ENCODE data around the gene PCDHA1. TPM values are rescaled to one million over a fixed set of nuclear protein-coding genes. Genes with fewer than 3 reads are reported as not detected.
"Not testable (repeated sequence)": the region's sequence is repeated elsewhere in the genome, so short reads cannot be mapped to it uniquely, and the experiment has no call there.

The PCDHA1 gene
- total RNA-seq, 4 donors from 2014 or later: not detected

DNA sequence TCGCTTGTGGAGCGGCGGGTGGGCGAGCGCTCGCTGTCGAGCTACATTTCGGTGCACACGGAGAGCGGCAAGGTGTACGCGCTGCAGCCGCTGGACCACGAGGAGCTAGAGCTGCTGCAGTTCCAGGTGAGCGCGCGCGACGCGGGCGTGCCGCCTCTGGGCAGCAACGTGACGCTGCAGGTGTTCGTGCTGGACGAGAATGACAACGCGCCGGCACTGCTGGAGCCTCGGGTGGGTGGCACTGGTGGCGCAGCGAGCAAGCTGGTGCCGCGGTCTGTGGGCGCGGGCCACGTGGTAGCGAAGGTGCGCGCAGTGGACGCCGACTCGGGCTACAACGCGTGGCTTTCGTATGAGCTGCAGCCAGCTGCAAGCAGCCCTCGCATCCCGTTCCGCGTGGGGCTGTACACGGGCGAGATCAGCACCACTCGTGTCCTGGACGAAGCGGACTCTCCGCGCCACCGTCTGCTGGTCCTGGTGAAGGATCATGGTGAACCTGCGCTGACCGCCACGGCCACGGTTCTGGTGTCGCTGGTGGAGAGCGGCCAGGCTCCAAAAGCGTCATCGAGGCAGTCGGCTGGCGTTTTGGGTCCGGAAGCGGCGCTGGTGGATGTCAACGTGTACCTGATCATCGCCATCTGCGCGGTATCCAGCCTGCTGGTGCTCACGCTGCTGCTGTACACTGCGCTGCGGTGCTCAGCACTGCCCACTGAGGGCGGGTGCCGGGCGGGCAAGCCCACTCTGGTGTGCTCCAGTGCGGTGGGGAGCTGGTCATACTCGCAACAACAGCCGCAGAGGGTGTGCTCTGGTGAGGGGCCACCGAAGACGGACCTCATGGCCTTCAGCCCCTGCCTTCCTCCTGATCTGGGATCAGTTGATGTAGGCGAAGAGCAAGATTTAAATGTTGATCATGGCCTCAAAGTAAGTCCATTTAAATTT is 57.1 kb downstream of the PCDHA1 start:
- ATAC-seq (no peak), DNase-seq (no peak)
- Histone ChIP-seq H3K27ac (no peak overlapping the region), H3K9me3 (peaks cover 0 to 10% (median 0%) of the 10 kb centered on the region in 3 donors), H3K36me3 (no peaks in the 10 kb centered on the region), H3K4me1 (no peaks in the 10 kb centered on the region), H3K27me3 (peaks cover 0 to 10% (median 6%) of the 10 kb centered on the region in 3 donors), H3K4me3 (no peak overlapping the region)
- in situ Hi-C loops (cut with MboI; ENCODE audit: low sequenced_read_pairs in 4 of 4): no loop called here
- intact Hi-C loops (cut with DNase I; ENCODE audit: low total_unique reads): no loop called here
- TF ChIP-seq, protein P1, sequence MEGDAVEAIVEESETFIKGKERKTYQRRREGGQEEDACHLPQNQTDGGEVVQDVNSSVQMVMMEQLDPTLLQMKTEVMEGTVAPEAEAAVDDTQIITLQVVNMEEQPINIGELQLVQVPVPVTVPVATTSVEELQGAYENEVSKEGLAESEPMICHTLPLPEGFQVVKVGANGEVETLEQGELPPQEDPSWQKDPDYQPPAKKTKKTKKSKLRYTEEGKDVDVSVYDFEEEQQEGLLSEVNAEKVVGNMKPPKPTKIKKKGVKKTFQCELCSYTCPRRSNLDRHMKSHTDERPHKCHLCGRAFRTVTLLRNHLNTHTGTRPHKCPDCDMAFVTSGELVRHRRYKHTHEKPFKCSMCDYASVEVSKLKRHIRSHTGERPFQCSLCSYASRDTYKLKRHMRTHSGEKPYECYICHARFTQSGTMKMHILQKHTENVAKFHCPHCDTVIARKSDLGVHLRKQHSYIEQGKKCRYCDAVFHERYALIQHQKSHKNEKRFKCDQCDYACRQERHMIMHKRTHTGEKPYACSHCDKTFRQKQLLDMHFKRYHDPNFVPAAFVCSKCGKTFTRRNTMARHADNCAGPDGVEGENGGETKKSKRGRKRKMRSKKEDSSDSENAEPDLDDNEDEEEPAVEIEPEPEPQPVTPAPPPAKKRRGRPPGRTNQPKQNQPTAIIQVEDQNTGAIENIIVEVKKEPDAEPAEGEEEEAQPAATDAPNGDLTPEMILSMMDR (IDR thresholded peaks at IDR 0.05 in 4 of 5, conservative IDR thresholded peaks at IDR 0.05 in 1 of 5): no peak
- TF ChIP-seq POLR2A (IDR thresholded peaks at IDR 0.05): no peak

DNA sequence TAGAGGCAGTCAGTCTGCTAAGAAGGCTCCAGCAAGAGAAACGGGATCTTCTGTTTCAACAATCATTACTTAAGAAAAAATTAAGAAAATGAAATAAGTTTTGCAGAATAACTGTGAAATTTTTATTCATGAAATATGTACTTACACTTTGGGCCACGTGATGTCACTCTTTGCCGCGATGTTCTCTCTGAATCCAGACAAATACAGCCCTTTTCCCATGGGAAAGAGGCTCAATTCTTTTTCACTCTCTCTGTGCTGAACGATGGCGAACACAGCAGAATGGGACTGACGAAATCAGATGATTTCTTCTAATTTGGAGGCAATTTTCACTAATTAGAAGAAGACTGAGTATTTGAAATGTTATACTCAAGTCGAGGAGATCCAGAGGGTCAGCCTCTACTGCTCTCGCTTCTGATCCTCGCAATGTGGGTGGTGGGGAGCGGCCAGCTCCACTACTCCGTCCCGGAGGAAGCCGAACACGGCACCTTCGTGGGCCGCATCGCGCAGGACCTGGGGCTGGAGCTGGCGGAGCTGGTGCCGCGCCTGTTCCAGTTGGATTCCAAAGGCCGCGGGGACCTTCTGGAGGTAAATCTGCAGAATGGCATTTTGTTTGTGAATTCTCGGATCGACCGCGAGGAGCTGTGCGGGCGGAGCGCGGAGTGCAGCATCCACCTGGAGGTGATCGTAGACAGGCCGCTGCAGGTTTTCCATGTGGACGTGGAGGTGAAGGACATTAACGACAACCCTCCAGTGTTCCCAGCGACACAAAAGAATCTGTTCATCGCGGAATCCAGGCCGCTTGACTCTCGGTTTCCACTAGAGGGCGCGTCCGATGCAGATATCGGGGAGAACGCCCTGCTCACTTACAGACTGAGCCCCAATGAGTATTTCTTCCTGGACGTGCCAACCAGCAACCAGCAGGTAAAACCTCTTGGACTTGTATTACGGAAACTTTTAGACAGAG is 62.5 kb downstream of the PCDHA1 start, which contains the start of gene PCDHA9:
PCDHA9 (plus strand) TSS at position 244 of the 964 bp plus-strand sequence; CDS start at position 358, 114 bp downstream.
- H3K4me3 ChIP-seq; intact Hi-C loops (cut with DNase I; ENCODE audit: low total_unique reads); H3K36me3 ChIP-seq; H3K27ac ChIP-seq; ATAC-seq; in situ Hi-C loops (cut with MboI; ENCODE audit: low sequenced_read_pairs in 4 of 4); DNase-seq; H3K4me1 ChIP-seq; H3K9me3 ChIP-seq: not testable (repeated sequence)
- peaks cover 4 to 18% (median 6%) of the 10 kb centered on the region in 3 donors for H3K27me3 ChIP-seq

DNA sequence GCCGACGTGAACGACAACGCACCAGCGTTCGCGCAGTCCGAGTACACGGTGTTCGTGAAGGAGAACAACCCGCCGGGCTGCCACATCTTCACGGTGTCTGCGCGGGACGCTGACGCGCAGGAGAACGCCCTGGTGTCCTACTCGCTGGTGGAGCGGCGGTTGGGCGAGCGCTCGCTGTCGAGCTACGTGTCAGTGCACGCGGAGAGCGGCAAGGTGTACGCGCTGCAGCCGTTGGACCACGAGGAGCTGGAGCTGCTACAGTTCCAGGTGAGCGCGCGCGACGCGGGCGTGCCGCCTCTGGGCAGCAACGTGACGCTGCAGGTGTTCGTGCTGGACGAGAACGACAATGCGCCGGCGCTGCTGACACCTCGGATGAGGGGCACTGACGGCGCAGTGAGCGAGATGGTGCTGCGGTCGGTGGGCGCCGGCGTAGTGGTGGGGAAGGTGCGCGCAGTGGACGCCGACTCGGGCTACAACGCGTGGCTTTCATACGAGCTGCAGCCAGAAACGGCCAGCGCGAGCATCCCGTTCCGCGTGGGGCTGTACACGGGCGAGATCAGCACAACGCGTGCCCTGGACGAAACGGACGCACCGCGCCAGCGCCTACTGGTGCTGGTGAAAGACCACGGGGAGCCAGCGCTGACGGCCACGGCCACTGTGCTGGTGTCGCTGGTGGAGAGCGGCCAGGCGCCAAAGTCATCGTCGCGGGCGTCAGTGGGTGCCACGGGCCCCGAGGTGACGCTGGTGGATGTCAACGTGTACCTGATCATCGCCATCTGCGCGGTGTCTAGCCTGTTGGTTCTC is 64.1 kb downstream of the PCDHA1 start:
- H3K9me3 ChIP-seq; in situ Hi-C loops (cut with MboI; ENCODE audit: low sequenced_read_pairs in 4 of 4); ATAC-seq; intact Hi-C loops (cut with DNase I; ENCODE audit: low total_unique reads); H3K36me3 ChIP-seq; H3K27ac ChIP-seq; DNase-seq; H3K4me1 ChIP-seq; H3K4me3 ChIP-seq: not testable (repeated sequence)
- H3K27me3 ChIP-seq: peaks cover 4 to 18% (median 6%) of the 10 kb centered on the region in 3 donors

DNA sequence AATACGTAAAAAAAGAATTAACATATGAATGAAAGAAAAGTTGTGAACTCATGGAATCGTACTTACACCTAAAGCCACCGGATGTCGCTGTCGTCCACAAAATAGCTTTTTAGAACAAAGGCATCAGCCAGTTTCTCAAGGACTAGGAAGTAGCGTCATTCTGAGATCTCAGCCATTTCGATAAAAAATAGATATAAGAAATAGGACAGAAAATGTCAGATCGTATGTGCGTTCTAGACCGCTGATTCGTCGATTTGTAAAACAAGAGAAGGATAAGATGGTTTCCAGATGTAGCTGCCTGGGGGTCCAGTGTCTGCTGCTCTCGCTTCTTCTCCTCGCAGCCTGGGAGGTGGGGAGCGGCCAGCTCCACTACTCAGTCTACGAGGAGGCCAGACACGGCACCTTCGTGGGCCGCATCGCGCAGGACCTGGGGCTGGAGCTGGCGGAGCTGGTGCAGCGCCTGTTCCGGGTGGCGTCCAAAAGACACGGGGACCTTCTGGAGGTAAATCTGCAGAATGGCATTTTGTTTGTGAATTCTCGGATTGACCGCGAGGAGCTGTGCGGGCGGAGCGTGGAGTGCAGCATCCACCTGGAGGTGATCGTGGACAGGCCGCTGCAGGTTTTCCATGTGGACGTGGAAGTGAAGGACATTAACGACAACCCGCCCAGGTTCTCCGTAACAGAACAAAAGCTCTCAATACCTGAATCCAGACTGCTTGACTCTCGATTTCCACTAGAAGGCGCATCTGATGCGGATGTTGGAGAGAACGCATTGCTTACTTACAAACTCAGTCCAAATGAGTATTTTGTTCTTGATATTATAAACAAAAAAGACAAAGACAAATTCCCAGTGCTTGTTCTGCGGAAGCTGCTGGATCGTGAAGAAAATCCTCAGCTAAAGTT is 70.1 kb downstream of the PCDHA1 start, which contains the start of gene PCDHA10:
PCDHA10 (plus strand) TSS at position 126 of the 903 bp plus-strand sequence; CDS start at position 278, 152 bp downstream.
- intact Hi-C loops (cut with DNase I; ENCODE audit: low total_unique reads): no loop called here
- no peak for TF ChIP-seq POLR2A (IDR thresholded peaks at IDR 0.05)
- TF ChIP-seq, protein P1 (IDR thresholded peaks at IDR 0.05 in 4 of 5, conservative IDR thresholded peaks at IDR 0.05 in 1 of 5): peak in 1 of 5 experiments; percentile 25
- DNase-seq (no peak), ATAC-seq (no peak)
- in situ Hi-C loops (cut with MboI; ENCODE audit: low sequenced_read_pairs in 4 of 4): no loop called here
- Histone ChIP-seq H3K4me1 (no peaks in the 10 kb centered on the region), H3K36me3 (no peaks in the 10 kb centered on the region), H3K27ac (no peak within 1 kb of the TSS), H3K9me3 (no peaks in the 10 kb centered on the region), H3K4me3 (no peak within 1 kb of the TSS), H3K27me3 (peaks cover 0 to 8% (median 0%) of the 10 kb centered on the region in 3 donors)

Measured in gastrocnemius medialis (tissue), 4 donors.